ENCODE measurements around the gene IL23A. TPM values are rescaled to one million over a fixed set of nuclear protein-coding genes. Genes with fewer than 3 reads are reported as not detected.

Gene IL23A
- total and polyA plus RNA-seq, 10 of the 15 experiments (the other 5 are each of a cell fraction or from before 2014, with no cell fraction given), result 3.3 to 11.1 (median 5.2) TPM

DNA sequence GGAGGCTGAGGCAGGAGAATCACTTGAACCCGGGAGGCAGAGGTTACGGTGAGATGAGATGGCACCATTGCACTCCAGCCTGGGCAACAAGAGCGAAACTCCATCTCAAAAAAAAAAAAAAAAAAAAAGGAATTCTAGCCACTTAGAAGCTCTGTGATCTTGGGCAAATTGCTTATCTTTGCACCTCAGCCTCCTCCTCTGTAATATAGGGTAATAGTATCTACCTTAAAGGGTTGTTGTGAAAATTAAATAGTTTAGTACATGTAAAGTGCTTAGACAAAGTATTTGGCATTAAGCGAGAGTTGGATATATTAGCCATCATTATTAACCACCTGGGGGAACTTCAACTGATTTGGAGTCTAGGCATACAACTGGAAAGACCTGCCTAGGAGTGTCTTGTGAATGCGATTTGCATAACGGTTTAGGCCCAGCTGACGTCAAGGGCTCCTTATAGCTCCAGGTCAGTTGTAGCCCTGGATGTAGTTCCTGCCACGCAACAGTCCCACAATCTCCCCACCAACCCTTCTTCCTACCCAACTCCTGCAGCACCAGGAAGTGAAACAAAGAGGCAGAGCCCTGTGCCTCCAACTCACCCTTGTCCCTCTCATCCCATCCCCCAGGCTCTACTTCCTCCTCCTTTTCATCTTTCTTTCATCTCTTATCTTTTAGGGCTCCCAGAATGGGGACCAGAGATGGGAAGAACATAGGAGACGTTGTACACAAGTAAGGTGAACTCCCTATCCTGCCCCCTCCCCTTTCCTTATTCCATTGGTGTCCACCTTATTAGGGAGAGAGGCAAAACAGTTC, 2.1 kb upstream of the IL23A start:
- ChIA-PET POLR2A (interaction anchor here (0.5 to 11.4 kb wide), 15 partner anchors 10 to 1837 kb away, joined by 3 to 140 read pairs (median 4); partner anchors contain the start of genes APOF, CNPY2, PA2G4 and STAT2), RAD21 (ENCODE audit: unreplicated experiment) (interaction anchor here (0.7 to 4.6 kb wide), 3 partner anchors 23 to 691 kb away, joined by 3 to 47 read pairs (median 3); partner anchors contain the start of gene STAT2), CTCF (interaction anchor here (0.6 to 3.6 kb wide), 5 partner anchors 8 to 132 kb away, joined by 3 to 21 read pairs (median 3); partner anchors contain the start of genes APOF, SPRYD4 and STAT2), SMC1A (ENCODE audit: uncharacterized antibody, unreplicated experiment) (interaction anchor here (0.9 to 2.7 kb wide), 5 partner anchors 9 to 127 kb away, joined by 4 to 22 read pairs (median 5); partner anchors contain the start of genes STAT2 and TIMELESS)
- 61% methylated on average over 9 of the region's 9 CpGs for WGBS (ENCODE audit: insufficient coverage, insufficient replicate concordance, low lambda C conversion rate, missing lambda C conversion rate)
- Histone ChIP-seq H3K79me2 (ENCODE audit: control insufficient read depth, insufficient read depth, low read length) (peaks cover 14% of the 10 kb centered on the region), H4K20me1 (ENCODE audit: control insufficient read depth, insufficient read depth) (no peaks in the 10 kb centered on the region), H3K27me3 (replicated peaks in 1 of 2; ENCODE audit: control insufficient read depth in 2 of 2, insufficient read depth in 2 of 2, low read length in 1 of 2) (no peaks in the 10 kb centered on the region), H2AFZ (ENCODE audit: control insufficient read depth, low read depth, low read length) (peak overlapping the region; percentile 72), H3K36me3 (ENCODE audit: control insufficient read depth in 2 of 2, insufficient read depth in 2 of 2, low read length in 1 of 2) (peaks cover 0 to 4% of the 10 kb centered on the region in 2 experiments; a peak in 2 of 4 replicates), H3K9ac (ENCODE audit: control insufficient read depth, insufficient read depth, low read length) (no peak overlapping the region), H3K27ac (ENCODE audit: control insufficient read depth, insufficient read depth) (peak overlapping the region; percentile 72), H3K4me2 (ENCODE audit: control insufficient read depth, insufficient read depth) (peak overlapping the region; percentile 61; the same call in 1 of the 2 replicates), H3K4me1 (ENCODE audit: control insufficient read depth, insufficient read depth, low read length) (peaks cover 30% of the 10 kb centered on the region), H3K4me3 (no peak overlapping the region), H3K9me3 (replicated peaks; ENCODE audit: control insufficient read depth, insufficient read depth, low read length) (no peaks in the 10 kb centered on the region)
- DNase-seq (ENCODE audit: low read depth, low spot score) (peak; percentile 35), ATAC-seq (0 out of 3 replicates have a peak, but pooled peaks have one; percentile 2), FAIRE-seq (peak; percentile 71)
- BruUV-seq (replicated peaks), result no TSS peak
- intact Hi-C loops (cut with micrococcal nuclease; ENCODE audit: unreplicated experiment) (no loop called here), in situ Hi-C loops (cut with MboI) (no loop called here)
- TF ChIP-seq IKZF2 (IDR thresholded peaks at IDR 0.05) (peak; percentile 70 to 74; a peak in 3 of 4 replicates), SUZ12 (IDR thresholded peaks at IDR 0.05; ENCODE audit: unreplicated experiment) (no peak), POU2F2 (IDR thresholded peaks at IDR 0.05; ENCODE audit: borderline replicate concordance, low read depth, low read length) (peak; percentile 93; the same call in 2 of the 3 replicates), NFIC (IDR thresholded peaks at IDR 0.05; ENCODE audit: low read depth, low read length) (no peak), ZNF622 (IDR thresholded peaks at IDR 0.05) (no peak), MEF2A (IDR thresholded peaks at IDR 0.05; ENCODE audit: insufficient read depth, low read depth, low read length) (0 out of 2 replicates have a peak, but pooled peaks have one; percentile 30), EED (IDR thresholded peaks at IDR 0.05; ENCODE audit: low read depth) (peak; percentile 86), ZNF207 (IDR thresholded peaks at IDR 0.05; ENCODE audit: borderline replicate concordance) (no peak), CREB1 (IDR thresholded peaks at IDR 0.05; ENCODE audit: low read depth) (peak; percentile 65), ETV6 (conservative IDR thresholded peaks at IDR 0.05 in 1 of 2, IDR thresholded peaks at IDR 0.05 in 1 of 2; ENCODE audit: borderline replicate concordance in 1 of 2, low read depth in 1 of 2) (0 out of 4 replicates have a peak, but pooled peaks of 1 of the 2 experiments have one; percentile 20), PAX5 (IDR thresholded peaks at IDR 0.05; ENCODE audit: borderline replicate concordance, low read depth, low read length) (no peak), HCFC1 (IDR thresholded peaks at IDR 0.05; ENCODE audit: low read length) (no peak), MYB (IDR thresholded peaks at IDR 0.05; ENCODE audit: borderline replicate concordance, low read depth, low read length) (peak; percentile 67), RELB (IDR thresholded peaks at IDR 0.05; ENCODE audit: low read depth) (0 out of 2 replicates have a peak, but pooled peaks have one; percentile 24), NR2C1 (IDR thresholded peaks at IDR 0.05) (peak; percentile 15; the same call in 1 of the 2 replicates), IKZF1 (conservative IDR thresholded peaks at IDR 0.05) (peak; percentile 76), ZBTB33 (IDR thresholded peaks at IDR 0.05) (no peak)
- TF ChIP-seq, protein P1, sequence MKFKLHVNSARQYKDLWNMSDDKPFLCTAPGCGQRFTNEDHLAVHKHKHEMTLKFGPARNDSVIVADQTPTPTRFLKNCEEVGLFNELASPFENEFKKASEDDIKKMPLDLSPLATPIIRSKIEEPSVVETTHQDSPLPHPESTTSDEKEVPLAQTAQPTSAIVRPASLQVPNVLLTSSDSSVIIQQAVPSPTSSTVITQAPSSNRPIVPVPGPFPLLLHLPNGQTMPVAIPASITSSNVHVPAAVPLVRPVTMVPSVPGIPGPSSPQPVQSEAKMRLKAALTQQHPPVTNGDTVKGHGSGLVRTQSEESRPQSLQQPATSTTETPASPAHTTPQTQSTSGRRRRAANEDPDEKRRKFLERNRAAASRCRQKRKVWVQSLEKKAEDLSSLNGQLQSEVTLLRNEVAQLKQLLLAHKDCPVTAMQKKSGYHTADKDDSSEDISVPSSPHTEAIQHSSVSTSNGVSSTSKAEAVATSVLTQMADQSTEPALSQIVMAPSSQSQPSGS (IDR thresholded peaks at IDR 0.05; ENCODE audit: low read length), result no peak
